Fibroblast of lung (primary cell): ENCODE results near the gene TMED8.

ENCODE experiments used
- EZH2 ChIP-seq: IDR thresholded peaks from 2 replicates; pipeline ENCODE4 v1.5.1; 2012; ENCODE audit warnings: low read length, control low read depth, mild to moderate bottlenecking; ENCODE audit errors: missing control alignments
- TF ChIP-seq, protein P1 (sequence below), 2 donors: IDR thresholded peaks in 1 of 2; conservative IDR thresholded peaks in 1 of 2; 1 replicate in 1 of 2; 2 replicates in 1 of 2; pipeline ENCODE4 v1.5.1; 2011 to 2012; ENCODE audit warnings: low read length in 2 of 2, control low read depth in 1 of 2, inconsistent platforms in 1 of 2, low read depth in 1 of 2, mild to moderate bottlenecking in 1 of 2

DNA sequence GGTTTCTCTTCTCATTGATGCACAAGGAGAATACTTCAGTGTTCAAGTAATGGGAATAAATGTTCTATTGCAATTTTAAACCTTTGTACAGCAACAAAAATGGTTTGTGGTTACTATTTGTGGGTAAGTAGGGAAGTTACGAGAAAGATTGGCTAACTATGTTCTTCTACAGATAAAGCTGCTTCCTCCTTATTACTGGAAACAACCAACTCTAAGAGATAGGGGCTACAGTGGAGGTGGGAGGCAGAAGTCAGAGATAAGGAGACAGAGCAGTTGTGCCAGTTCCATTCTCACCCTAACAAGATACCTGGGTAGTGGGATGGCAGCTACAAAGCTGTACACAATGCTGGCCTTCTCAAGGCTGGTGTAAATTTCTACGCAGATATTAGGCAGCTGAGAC, 30.3 kb upstream of the TMED8 start:
- TF ChIP-seq, protein P1, sequence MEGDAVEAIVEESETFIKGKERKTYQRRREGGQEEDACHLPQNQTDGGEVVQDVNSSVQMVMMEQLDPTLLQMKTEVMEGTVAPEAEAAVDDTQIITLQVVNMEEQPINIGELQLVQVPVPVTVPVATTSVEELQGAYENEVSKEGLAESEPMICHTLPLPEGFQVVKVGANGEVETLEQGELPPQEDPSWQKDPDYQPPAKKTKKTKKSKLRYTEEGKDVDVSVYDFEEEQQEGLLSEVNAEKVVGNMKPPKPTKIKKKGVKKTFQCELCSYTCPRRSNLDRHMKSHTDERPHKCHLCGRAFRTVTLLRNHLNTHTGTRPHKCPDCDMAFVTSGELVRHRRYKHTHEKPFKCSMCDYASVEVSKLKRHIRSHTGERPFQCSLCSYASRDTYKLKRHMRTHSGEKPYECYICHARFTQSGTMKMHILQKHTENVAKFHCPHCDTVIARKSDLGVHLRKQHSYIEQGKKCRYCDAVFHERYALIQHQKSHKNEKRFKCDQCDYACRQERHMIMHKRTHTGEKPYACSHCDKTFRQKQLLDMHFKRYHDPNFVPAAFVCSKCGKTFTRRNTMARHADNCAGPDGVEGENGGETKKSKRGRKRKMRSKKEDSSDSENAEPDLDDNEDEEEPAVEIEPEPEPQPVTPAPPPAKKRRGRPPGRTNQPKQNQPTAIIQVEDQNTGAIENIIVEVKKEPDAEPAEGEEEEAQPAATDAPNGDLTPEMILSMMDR (conservative IDR thresholded peaks at IDR 0.05 in 1 of 2, IDR thresholded peaks at IDR 0.05 in 1 of 2; ENCODE audit: low read depth in 1 of 2, low read length in 2 of 2), result no peak
- TF ChIP-seq EZH2, result no peak
